ENCODE measurements around the gene LRIF1.
A peak's percentile ranks its signal among the peaks of the same experiment; 100 is the strongest.
"Not testable (repeated sequence)": the region's sequence is repeated elsewhere in the genome, so short reads cannot be mapped to it uniquely, and the experiment has no call there.

The LRIF1 gene

DNA sequence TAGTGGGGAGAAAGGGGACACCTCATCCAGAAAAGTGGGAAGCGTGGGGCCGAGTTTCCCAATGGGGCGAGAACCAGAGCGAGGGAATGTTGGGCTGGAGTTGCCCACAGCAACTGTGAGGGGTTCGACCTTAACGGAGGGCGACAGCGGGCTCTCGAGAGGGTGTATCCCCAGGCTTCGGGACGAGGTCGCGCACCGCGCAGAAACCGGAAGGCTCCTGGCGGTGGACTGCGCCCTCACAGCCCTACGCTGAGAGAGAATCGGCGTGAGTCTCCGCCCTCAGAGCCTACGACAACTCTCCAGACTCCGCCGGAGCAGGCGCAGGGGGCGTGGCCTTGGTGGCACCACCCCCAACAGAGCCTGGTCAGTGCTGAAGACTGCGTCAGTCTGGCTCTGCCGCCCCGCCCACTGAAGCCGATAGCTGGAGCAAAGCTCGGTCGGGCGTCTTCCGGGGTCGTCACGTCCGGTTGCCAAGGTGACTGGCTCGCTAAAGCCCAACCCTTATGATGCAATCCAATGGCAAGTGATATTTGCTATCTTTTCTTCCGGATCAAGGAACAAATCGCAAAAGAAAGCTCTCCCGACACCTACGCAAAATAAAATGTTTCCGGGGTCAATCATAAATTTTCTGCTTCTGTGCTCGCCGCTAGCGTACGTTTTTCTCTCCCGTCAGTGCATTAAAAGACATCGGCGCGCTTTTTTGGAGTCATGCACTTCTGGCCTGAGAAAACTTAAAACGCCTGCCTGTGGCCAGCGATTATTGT is at the start of gene LRIF1:
Gene LRIF1, minus strand, starts transcription at position 232 of the 764 bp plus-strand sequence. CDS start 234 bp downstream, outside the sequence.
- peak; percentile 100 for DNase-seq (ENCODE audit: low spot score)

GRCh38 chr1:111008031-111008430 is 44.3 kb upstream of the LRIF1 start:
- DNase-seq (ENCODE audit: low spot score): no peak

GRCh38 chr1:111006556-111006955 is 42.8 kb upstream of the LRIF1 start:
- no peak for DNase-seq (ENCODE audit: low spot score)

- DNase-seq (ENCODE audit: low spot score): not testable (repeated sequence)
These were observed 35.9 kb upstream of the LRIF1 start for GRCh38 chr1:110999607-111000006.

GRCh38 chr1:110992329-110992728 is 28.6 kb upstream of the LRIF1 start:
- DNase-seq (ENCODE audit: low spot score): peak; percentile 67

DNA sequence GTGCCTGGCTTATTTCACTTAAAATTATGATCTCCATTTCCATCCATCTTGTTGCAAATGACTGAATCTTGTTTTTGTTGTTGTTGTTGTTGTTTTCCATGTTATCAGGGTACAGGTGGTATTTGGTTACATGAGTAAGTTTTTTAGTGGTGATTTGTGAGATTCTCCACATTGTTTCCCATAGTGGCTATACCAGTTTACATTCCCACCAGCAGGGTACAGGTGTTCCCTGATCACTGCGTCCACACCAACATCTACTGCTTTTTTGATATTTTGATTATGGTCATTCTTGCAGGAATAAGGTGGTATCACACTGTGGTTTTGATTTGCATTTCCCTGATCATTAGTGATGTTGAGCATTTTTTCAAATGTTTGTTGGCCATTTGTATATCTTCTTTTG is 27.6 kb upstream of the LRIF1 start:
- DNase-seq (ENCODE audit: low spot score): not testable (repeated sequence)

DNA sequence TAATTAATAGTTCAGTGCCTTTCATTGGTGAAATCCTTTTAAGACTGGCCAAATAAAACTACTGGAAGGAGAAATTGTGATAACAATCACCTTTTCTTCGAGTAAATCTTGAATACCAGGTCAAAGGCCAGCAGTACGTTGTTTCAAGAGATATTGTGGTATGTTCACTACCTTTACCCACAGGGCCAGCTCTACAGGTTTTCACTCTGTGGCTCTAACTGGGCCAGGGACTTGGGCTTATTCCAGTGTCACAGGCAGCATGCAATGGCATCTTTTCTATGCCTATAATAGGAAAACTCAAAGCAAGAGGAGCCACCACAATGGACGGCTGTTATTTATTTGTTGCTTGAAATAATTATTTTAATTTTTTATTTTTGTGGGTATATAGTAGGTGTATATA is 26.8 kb upstream of the LRIF1 start:
- no peak for DNase-seq (ENCODE audit: low spot score)

DNA sequence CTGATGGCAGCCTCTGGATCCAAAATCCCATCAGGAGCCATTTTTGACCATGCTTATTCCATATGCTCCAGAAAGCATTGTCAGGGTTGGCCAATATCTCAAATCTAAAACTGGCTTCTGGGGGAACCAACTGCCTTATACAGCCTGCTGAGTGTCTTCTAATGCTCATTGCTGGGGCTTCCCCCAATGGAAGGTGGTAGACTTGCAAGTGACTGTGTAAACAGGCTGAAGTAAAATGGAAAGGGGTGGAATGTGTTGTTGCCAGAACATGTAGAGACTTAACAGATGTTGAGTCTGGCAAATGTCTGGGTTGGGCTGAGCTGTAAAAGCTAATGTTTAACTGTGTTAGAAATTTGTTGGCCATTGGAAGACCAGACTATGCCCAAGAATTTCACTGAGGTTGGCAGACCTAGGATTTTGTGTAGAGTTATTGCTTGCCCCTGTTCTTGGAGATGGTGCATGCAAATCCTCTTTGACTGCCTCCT is 22.7 kb upstream of the LRIF1 start:
- peak; percentile 41 for DNase-seq (ENCODE audit: low spot score)

GRCh38 chr1:110982320-110982719 is 18.6 kb upstream of the LRIF1 start:
- no peak for DNase-seq (ENCODE audit: low spot score)

GRCh38 chr1:110979154-110979553 is 15.4 kb upstream of the LRIF1 start:
- DNase-seq (ENCODE audit: low spot score): no peak

DNA sequence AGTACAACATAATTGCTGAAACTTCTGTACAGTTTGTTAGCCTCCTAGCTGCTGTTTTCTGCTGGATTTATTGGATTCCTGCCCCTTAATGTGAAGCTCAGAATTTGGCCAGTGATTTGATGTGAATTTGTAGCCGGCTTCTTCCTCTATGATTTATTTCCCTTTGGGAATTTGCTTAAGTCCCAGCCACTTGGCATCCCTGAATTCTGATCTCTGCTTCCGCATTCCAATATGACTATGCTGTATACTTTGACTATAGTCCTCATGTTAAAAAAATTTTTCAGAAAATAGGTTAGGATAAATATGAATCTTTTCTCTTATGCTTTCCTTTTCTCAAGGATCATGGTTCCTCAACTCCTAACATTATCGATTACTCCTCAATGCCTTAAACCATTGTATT is 12.4 kb upstream of the LRIF1 start:
- DNase-seq (ENCODE audit: low spot score): no peak

- DNase-seq (ENCODE audit: low spot score): no peak
These were observed 11.5 kb upstream of the LRIF1 start for GRCh38 chr1:110975265-110975664.

GRCh38 chr1:110967256-110967655 is 3.5 kb upstream of the LRIF1 start:
- DNase-seq (ENCODE audit: low spot score): no peak

DNA sequence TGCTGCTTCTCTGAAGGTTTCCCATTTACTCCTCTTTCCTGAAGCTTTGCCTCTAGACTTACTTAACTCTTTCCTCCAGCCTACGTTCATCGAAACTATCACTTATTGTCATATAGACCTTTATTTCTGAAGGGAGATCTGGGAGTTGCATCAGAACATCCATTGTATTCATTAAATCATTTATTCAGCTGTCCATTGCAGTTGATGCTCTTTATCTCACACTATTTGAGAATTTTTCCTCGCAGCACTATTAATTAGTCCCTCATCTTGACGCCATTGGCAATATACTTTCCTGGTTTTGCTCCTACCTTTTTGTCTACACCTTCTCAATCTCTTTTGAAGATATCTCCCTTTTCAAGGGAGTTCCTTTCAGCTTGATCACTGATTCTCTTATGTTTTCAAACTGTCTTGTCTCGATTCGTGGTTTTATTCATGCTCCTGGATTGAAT is 757 bp upstream of the LRIF1 start:
- no peak for DNase-seq (ENCODE audit: low spot score)

- peak; percentile 79 for DNase-seq (ENCODE audit: low spot score)
These were observed 631 bp downstream of the LRIF1 start for GRCh38 chr1:110962892-110963690.

GRCh38 chr1:110961902-110962301 is 1.8 kb downstream of the LRIF1 start:
- no peak for DNase-seq (ENCODE audit: low spot score)

DNA sequence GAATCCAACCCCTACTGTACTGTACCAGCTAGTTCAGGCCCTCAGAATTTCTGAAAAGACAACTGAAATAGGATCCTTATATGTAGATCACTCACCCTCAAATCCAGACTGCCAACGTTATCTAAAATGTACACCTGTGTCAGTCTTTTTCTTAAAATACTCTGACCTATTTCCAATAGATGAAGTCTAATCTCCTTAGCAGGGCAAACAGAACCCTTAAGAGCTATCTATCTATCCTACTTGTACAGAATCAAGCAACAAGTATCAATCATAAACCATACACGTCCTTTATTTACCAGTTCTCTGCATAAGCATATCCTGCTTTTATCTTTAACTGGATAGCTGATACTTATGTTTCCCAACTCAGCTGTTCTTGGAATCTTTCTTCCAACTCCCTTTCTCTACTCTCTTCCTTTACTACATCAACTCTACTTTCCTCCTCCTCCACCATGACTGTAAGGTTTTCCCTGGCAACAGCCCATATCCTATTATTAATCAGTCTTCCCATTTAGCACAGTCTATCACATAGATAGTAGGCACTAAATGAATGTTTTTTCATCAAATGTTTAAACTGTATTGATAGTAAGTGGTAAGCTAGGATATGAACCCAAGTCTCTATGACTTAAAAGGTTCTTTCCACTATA is 2.8 kb downstream of the LRIF1 start:
- no peak for DNase-seq (ENCODE audit: low spot score)

GRCh38 chr1:110957798-110958197 is 5.9 kb downstream of the LRIF1 start:
- no peak for DNase-seq (ENCODE audit: low spot score)

DNA sequence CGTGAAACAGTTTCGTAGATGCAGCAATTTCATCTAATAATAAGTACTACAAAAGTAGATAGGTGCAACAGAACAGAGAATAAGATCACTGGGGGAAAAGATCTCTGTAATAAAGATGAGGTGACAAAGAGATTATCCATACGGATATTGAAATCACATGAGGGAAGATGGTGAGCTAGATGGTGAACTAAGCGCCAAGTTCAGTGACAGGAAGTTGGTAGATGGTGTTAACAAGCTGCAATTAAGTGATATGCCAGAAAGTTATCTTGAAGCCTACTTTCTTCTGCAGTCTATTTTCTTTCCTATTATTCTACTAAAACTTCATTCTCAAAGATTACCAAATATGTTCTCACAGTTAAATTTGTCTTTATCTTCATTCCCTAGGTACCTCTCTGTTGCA is 7.1 kb downstream of the LRIF1 start:
- no peak for DNase-seq (ENCODE audit: low spot score)

GRCh38 chr1:110953031-110953430 is 10.7 kb downstream of the LRIF1 start:
- no peak for DNase-seq (ENCODE audit: low spot score)

DNA sequence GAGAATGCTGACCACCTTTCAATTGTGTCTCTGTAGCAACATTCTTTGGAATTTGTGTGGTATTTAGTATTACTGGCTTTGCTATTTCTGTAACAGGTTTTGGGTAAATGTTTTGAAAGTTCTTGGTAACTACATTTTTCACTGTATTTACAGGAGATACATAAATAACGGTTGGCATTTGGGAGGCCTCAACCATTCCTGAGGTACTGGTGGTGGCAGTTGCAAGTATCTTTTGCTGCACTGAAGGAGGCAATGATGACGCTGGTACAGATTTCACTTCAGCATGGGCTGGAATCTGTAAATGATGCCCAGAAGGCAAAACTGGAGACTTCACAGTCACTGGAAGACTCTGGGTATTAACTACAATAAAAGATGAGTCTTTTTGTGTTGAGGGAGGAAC is 11.7 kb downstream of the LRIF1 start:
- no peak for DNase-seq (ENCODE audit: low spot score)

DNA sequence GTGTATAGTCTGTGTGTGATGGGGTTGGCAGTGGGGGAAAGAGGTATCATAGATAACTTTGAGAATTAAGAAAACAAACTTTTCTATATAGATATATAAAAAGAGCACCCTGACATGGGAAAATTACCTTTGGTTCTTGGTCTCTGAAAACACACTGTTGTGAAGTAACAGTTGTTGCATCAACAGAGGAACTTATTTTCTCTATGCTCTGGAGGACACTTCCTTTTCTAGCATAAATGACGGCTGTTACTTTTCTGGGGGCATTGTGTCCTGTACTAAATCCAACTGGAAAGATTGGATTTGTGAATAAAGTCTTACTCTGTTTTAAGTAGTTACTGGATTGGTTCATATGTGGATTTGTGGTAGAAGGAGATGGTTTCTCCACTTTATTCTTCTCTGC is 12.6 kb downstream of the LRIF1 start:
- no peak for DNase-seq (ENCODE audit: low spot score)
